D341Med (cell line): Measurements from ENCODE around the gene MID1.
A peak's percentile ranks its signal among the peaks of the same experiment; 100 is the strongest.

ENCODE experiments used
- DNase-seq: peaks from one replicate; pipeline ENCODE4 v3.0.0; 2012; ENCODE audit warnings: low spot score

Gene MID1

GRCh38 chrX:10620121-10620699 lies at the start of gene MID1:
TSS of gene MID1 (minus strand) at chrX:10620585. CDS start at chrX:10567547, 53,038 bp downstream.
- DNase-seq = peak; percentile 75

GRCh38 chrX:10667143-10667542 lies 46.8 kb upstream of the MID1 start:
- DNase-seq = no peak

GRCh38 chrX:10666102-10666501 lies 45.7 kb upstream of the MID1 start:
- DNase-seq = no peak

- no peak for DNase-seq
Observed at GRCh38 chrX:10665681-10666080, 45.3 kb upstream of the MID1 start.

GRCh38 chrX:10660171-10660570 lies 39.8 kb upstream of the MID1 start:
- DNase-seq = no peak

GRCh38 chrX:10656214-10656613 lies 35.8 kb upstream of the MID1 start:
- DNase-seq = no peak

- no peak for DNase-seq
Observed at GRCh38 chrX:10654960-10655359, 34.6 kb upstream of the MID1 start.

- no peak for DNase-seq
Observed at GRCh38 chrX:10653302-10653701, 32.9 kb upstream of the MID1 start.

- no peak for DNase-seq
Observed at GRCh38 chrX:10649265-10649664, 28.9 kb upstream of the MID1 start.

GRCh38 chrX:10648614-10649013 lies 28.2 kb upstream of the MID1 start:
- DNase-seq = no peak

- DNase-seq = no peak
Observed at GRCh38 chrX:10636851-10637250, 16.5 kb upstream of the MID1 start.

- DNase-seq = peak; percentile 31
Observed at GRCh38 chrX:10636337-10636736, 16.0 kb upstream of the MID1 start.

- no peak for DNase-seq
Observed at GRCh38 chrX:10634392-10635161, 14.2 kb upstream of the MID1 start.

- no peak for DNase-seq
Observed at GRCh38 chrX:10633722-10634121, 13.3 kb upstream of the MID1 start.

- no peak for DNase-seq
Observed at GRCh38 chrX:10631416-10632145, 11.2 kb upstream of the MID1 start.

- DNase-seq = no peak
Observed at GRCh38 chrX:10630320-10630719, 9.9 kb upstream of the MID1 start.

GRCh38 chrX:10629905-10630304 lies 9.5 kb upstream of the MID1 start:
- no peak for DNase-seq

GRCh38 chrX:10628906-10629305 lies 8.5 kb upstream of the MID1 start:
- DNase-seq = no peak

- no peak for DNase-seq
Observed at GRCh38 chrX:10622197-10622596, 1.8 kb upstream of the MID1 start.

- DNase-seq = no peak
Observed at GRCh38 chrX:10619425-10620046, 849 bp downstream of the MID1 start.

GRCh38 chrX:10618961-10619360 lies 1.4 kb downstream of the MID1 start:
- DNase-seq = no peak

- no peak for DNase-seq
Observed at GRCh38 chrX:10617999-10618351, 2.4 kb downstream of the MID1 start.
